Brain microvascular endothelial cell (primary cell): Measurements from ENCODE around the gene PELI2.

ENCODE experiments used
- DNase-seq: peaks from one replicate; pipeline ENCODE4 v3.0.0-alpha.2; 2020
- H3K27ac ChIP-seq: fragments of 250-450 bp; sonication (Bioruptor Pico); 2 replicates; pipeline ENCODE4 v1.5.1; 2020; ENCODE audit warnings: mild to moderate bottlenecking, moderate library complexity
- H3K27me3 ChIP-seq: fragments of 250-450 bp; sonication (Bioruptor Pico); replicated peaks from 2 replicates; pipeline ENCODE4 v1.5.1; 2020; ENCODE audit warnings: mild to moderate bottlenecking
- H3K36me3 ChIP-seq: fragments of 250-450 bp; sonication (Bioruptor Pico); replicated peaks from 2 replicates; pipeline ENCODE4 v1.5.1; 2020; ENCODE audit warnings: mild to moderate bottlenecking
- H3K4me3 ChIP-seq: 2 replicates; pipeline ENCODE4 v1.5.1; 2011; ENCODE audit warnings: low read depth, mild to moderate bottlenecking, control low read depth, low read length, moderate library complexity
- in situ Hi-C: cut with HindIII; loops from 2 replicates; pipeline ENCODE4 v1.10.0; 2017; ENCODE audit warnings: low sequenced_read_pairs, low pct_ligation_motif_present
- TF ChIP-seq, protein P1 (sequence below): IDR thresholded peaks from 2 replicates; pipeline ENCODE4 v1.5.1; 2011; ENCODE audit warnings: low read depth, mild to moderate bottlenecking, moderate library complexity, low read length, control low read depth, inconsistent platforms; ENCODE audit errors: missing control alignments

PELI2 gene

GRCh38 chr14:56129092-56129491, 10.9 kb downstream of the PELI2 start:
- DNase-seq, result no peak
- Histone ChIP-seq H3K4me3 (no peak overlapping the region), H3K27me3 (no peaks in the 10 kb centered on the region), H3K27ac (no peak overlapping the region), H3K36me3 (no peaks in the 10 kb centered on the region)
- TF ChIP-seq, protein P1, sequence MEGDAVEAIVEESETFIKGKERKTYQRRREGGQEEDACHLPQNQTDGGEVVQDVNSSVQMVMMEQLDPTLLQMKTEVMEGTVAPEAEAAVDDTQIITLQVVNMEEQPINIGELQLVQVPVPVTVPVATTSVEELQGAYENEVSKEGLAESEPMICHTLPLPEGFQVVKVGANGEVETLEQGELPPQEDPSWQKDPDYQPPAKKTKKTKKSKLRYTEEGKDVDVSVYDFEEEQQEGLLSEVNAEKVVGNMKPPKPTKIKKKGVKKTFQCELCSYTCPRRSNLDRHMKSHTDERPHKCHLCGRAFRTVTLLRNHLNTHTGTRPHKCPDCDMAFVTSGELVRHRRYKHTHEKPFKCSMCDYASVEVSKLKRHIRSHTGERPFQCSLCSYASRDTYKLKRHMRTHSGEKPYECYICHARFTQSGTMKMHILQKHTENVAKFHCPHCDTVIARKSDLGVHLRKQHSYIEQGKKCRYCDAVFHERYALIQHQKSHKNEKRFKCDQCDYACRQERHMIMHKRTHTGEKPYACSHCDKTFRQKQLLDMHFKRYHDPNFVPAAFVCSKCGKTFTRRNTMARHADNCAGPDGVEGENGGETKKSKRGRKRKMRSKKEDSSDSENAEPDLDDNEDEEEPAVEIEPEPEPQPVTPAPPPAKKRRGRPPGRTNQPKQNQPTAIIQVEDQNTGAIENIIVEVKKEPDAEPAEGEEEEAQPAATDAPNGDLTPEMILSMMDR, result no peak
- in situ Hi-C loops, result no loop called here

GRCh38 chr14:56129933-56130332, 11.7 kb downstream of the PELI2 start:
- H3K27me3 ChIP-seq, result no peaks in the 10 kb centered on the region
- H3K36me3 ChIP-seq, result no peaks in the 10 kb centered on the region
- in situ Hi-C loops, result no loop called here
- H3K27ac ChIP-seq, result no peak overlapping the region
- no peak overlapping the region for H3K4me3 ChIP-seq
- DNase-seq, result no peak
- TF ChIP-seq, protein P1, result no peak

DNA sequence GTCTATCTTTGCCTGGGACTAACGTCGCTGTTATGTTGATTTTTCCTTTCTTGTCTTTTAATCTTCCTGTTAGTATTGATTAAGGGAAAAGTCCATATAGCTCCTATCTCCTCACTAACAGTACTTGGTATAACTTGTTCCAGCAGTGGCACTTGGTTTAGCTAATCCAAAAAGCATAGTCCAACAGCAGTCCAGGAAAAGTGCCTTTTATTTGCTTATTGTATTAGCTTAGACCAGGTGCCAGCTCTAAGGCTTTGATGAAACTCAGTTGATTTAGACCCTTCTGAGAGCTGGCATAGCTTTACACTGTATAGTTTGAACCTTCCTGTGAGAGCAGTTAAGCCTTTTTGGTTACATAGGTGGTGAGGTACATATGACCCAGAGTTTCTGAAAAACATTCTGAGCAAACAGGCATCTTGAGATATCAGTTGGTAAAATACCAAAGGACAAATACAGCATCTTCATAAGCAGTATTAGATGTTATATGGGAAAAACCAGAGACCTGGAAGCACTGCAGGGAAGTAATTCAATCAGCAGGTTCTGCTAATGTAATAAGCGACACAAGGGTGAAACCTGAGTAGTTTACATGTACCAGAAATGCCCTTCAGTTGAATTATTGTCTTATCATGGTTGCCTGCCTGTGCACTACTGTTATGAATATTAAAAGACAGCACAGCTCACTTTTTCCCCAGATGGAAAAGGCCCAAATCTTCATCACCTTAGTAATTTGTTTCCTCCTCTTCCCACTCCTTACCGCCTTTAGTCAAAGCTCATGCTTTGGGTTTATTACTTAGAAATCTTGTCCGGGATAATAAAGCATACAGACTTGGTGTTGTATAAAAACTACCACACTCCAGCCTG, 13.0 kb downstream of the PELI2 start:
- Histone ChIP-seq H3K27ac (no peak overlapping the region), H3K4me3 (no peak overlapping the region), H3K36me3 (no peaks in the 10 kb centered on the region), H3K27me3 (no peaks in the 10 kb centered on the region)
- TF ChIP-seq, protein P1, result no peak
- in situ Hi-C loops, result no loop called here
- no peak for DNase-seq

- in situ Hi-C loops, result no loop called here
Measured at GRCh38 chr14:56131865-56132833, 13.9 kb downstream of the PELI2 start.

GRCh38 chr14:56133547-56133946, 15.3 kb downstream of the PELI2 start:
- in situ Hi-C loops, result no loop called here
- TF ChIP-seq, protein P1, result no peak
- H3K4me3 ChIP-seq, result no peak overlapping the region

More at GRCh38 chr14:56131865-56132833, 13.9 kb downstream of the PELI2 start:
- no peak overlapping the region for H3K4me3 ChIP-seq
- TF ChIP-seq, protein P1, result no peak
- H3K27me3 ChIP-seq, result no peaks in the 10 kb centered on the region
- DNase-seq, result no peak
- no peaks in the 10 kb centered on the region for H3K36me3 ChIP-seq
- H3K27ac ChIP-seq, result no peak overlapping the region

More at GRCh38 chr14:56133547-56133946, 15.3 kb downstream of the PELI2 start:
- Histone ChIP-seq H3K27me3 (no peaks in the 10 kb centered on the region), H3K36me3 (no peaks in the 10 kb centered on the region), H3K27ac (no peak overlapping the region)
- no peak for DNase-seq
